ENCODE measurements around the gene ADAMTS12. TPM values are rescaled to one million over a fixed set of nuclear protein-coding genes. Genes with fewer than 3 reads are reported as not detected.

Gene ADAMTS12
- total and polyA plus RNA-seq, 2 donors (not counting 1 experiment from before 2014, with no cell fraction given) = 10.7 to 44.8 TPM

GRCh38 chr5:33621514-33621913 lies 270.3 kb downstream of the ADAMTS12 start:
- no peak overlapping the region for H3K4me3 ChIP-seq (replicated peaks in 1 of 4; ENCODE audit: control extremely low read depth in 1 of 4, insufficient read depth in 1 of 4, low read depth in 3 of 4, low read length in 4 of 4)
- peak in 1 of 2 donors; percentile 33 for DNase-seq (ENCODE audit: low read depth in 2 of 2)
- no peaks in the 10 kb centered on the region for H3K4me1 ChIP-seq (ENCODE audit: control insufficient read depth, extremely low read depth, insufficient read depth, low read length)
- no peak overlapping the region for H3K27ac ChIP-seq (ENCODE audit: insufficient read depth, low read length)
- TF ChIP-seq CTCF (conservative IDR thresholded peaks at IDR 0.05 in 1 of 2, IDR thresholded peaks at IDR 0.05 in 1 of 2; ENCODE audit: low read depth in 1 of 2, low read length in 2 of 2) (no peak), EZH2 (IDR thresholded peaks at IDR 0.05; ENCODE audit: low read length, missing control alignments) (no peak)
- H3K9ac ChIP-seq (ENCODE audit: insufficient read depth, low read length) = no peak overlapping the region
- H3K79me2 ChIP-seq (ENCODE audit: control insufficient read depth, insufficient read depth, low read length) = no peaks in the 10 kb centered on the region
- H2AFZ ChIP-seq (ENCODE audit: low read length) = no peak overlapping the region
- H3K9me3 ChIP-seq (ENCODE audit: control insufficient read depth, insufficient read depth, low read depth, low read length) = no peaks in the 10 kb centered on the region
- no peak overlapping the region for H3K4me2 ChIP-seq (ENCODE audit: extremely low read depth, insufficient read depth, low read length)
- no peaks in the 10 kb centered on the region for H3K27me3 ChIP-seq (ENCODE audit: control insufficient read depth, insufficient read depth, low read length)
- no peaks in the 10 kb centered on the region for H4K20me1 ChIP-seq (ENCODE audit: control insufficient read depth, extremely low read depth, insufficient read depth, low read length)
- no peaks in the 10 kb centered on the region for H3K36me3 ChIP-seq (ENCODE audit: control insufficient read depth, insufficient read depth, low read length)

- DNase-seq (ENCODE audit: low read depth in 2 of 2) = no peak
- H4K20me1 ChIP-seq (ENCODE audit: control insufficient read depth, extremely low read depth, insufficient read depth, low read length) = no peaks in the 10 kb centered on the region
- no peaks in the 10 kb centered on the region for H3K79me2 ChIP-seq (ENCODE audit: control insufficient read depth, insufficient read depth, low read length)
- no peak overlapping the region for H2AFZ ChIP-seq (ENCODE audit: low read length)
- no peak for TF ChIP-seq CTCF (conservative IDR thresholded peaks at IDR 0.05 in 1 of 2, IDR thresholded peaks at IDR 0.05 in 1 of 2; ENCODE audit: low read depth in 1 of 2, low read length in 2 of 2)
- no peak for TF ChIP-seq EZH2 (IDR thresholded peaks at IDR 0.05; ENCODE audit: low read length, missing control alignments)
- H3K27ac ChIP-seq (ENCODE audit: insufficient read depth, low read length) = no peak overlapping the region
- no peaks in the 10 kb centered on the region for H3K27me3 ChIP-seq (ENCODE audit: control insufficient read depth, insufficient read depth, low read length)
- H3K9me3 ChIP-seq (ENCODE audit: control insufficient read depth, insufficient read depth, low read depth, low read length) = no peaks in the 10 kb centered on the region
- H3K4me1 ChIP-seq (ENCODE audit: control insufficient read depth, extremely low read depth, insufficient read depth, low read length) = peaks cover 13% of the 10 kb centered on the region
- peaks cover 2% of the 10 kb centered on the region for H3K36me3 ChIP-seq (ENCODE audit: control insufficient read depth, insufficient read depth, low read length)
- no peak overlapping the region for H3K9ac ChIP-seq (ENCODE audit: insufficient read depth, low read length)
- no peak overlapping the region for H3K4me2 ChIP-seq (ENCODE audit: extremely low read depth, insufficient read depth, low read length)
- H3K4me3 ChIP-seq (replicated peaks in 1 of 4; ENCODE audit: control extremely low read depth in 1 of 4, insufficient read depth in 1 of 4, low read depth in 3 of 4, low read length in 4 of 4) = no peak overlapping the region
Measured at GRCh38 chr5:33614039-33614438, 277.8 kb downstream of the ADAMTS12 start.

- Histone ChIP-seq H3K4me3 (replicated peaks in 1 of 4; ENCODE audit: control extremely low read depth in 1 of 4, insufficient read depth in 1 of 4, low read depth in 3 of 4, low read length in 4 of 4) (no peak overlapping the region), H3K9ac (ENCODE audit: insufficient read depth, low read length) (no peak overlapping the region)
Measured at GRCh38 chr5:33612386-33612785, 279.4 kb downstream of the ADAMTS12 start.

More at GRCh38 chr5:33612386-33612785, 279.4 kb downstream of the ADAMTS12 start:
- Histone ChIP-seq H3K9me3 (ENCODE audit: control insufficient read depth, insufficient read depth, low read depth, low read length) (no peaks in the 10 kb centered on the region), H2AFZ (ENCODE audit: low read length) (no peak overlapping the region), H3K27ac (ENCODE audit: insufficient read depth, low read length) (no peak overlapping the region), H3K79me2 (ENCODE audit: control insufficient read depth, insufficient read depth, low read length) (no peaks in the 10 kb centered on the region), H4K20me1 (ENCODE audit: control insufficient read depth, extremely low read depth, insufficient read depth, low read length) (no peaks in the 10 kb centered on the region), H3K27me3 (ENCODE audit: control insufficient read depth, insufficient read depth, low read length) (no peaks in the 10 kb centered on the region), H3K4me2 (ENCODE audit: extremely low read depth, insufficient read depth, low read length) (peak overlapping the region; percentile 36), H3K4me1 (ENCODE audit: control insufficient read depth, extremely low read depth, insufficient read depth, low read length) (peaks cover 13% of the 10 kb centered on the region), H3K36me3 (ENCODE audit: control insufficient read depth, insufficient read depth, low read length) (peaks cover 2% of the 10 kb centered on the region)
- DNase-seq (ENCODE audit: low read depth in 2 of 2) = peak; percentile 20 to 83
- TF ChIP-seq EZH2 (IDR thresholded peaks at IDR 0.05; ENCODE audit: low read length, missing control alignments) (no peak), CTCF (conservative IDR thresholded peaks at IDR 0.05 in 1 of 2, IDR thresholded peaks at IDR 0.05 in 1 of 2; ENCODE audit: low read depth in 1 of 2, low read length in 2 of 2) (no peak)
